DMS153 (cell line): ENCODE measurements around the gene MVB12B.

Experiments
- DNase-seq: peaks from one replicate; lab custom pipeline; 2025; lab: John Stamatoyannopoulos, UW

The MVB12B gene

DNA sequence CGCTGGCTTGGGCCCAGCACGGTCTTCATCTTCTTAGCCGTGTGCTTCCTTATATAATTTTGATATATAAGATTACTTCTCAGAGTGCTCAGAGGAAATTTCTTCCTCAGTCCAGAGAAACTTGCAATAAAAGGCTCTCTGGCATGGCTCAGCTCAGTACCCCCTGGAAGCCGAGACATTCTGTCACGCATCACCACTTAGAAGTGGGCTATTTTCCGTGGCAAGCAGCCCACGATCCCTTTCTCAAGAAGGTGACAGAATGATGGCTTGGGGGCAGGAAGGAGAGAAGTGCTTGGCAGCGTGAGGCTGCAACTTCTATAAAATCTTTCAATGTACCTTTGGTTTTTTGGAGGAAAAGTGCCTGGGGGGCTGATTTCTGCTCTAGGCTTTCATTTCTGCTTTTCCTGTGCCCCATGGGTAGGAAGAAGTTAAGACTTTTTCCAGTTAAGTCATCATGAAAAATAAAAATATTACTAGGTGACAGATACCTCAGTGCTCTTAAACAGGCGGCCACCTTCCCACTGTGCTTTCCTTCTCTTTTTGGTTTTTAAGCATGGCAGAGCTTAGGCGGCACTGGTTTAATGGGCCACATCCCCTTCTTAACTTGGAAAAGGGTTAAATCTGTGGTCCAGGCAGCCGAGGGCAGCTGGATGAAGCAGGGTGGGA is 104.6 kb downstream of the MVB12B start:
- DNase-seq = no peak

DNA sequence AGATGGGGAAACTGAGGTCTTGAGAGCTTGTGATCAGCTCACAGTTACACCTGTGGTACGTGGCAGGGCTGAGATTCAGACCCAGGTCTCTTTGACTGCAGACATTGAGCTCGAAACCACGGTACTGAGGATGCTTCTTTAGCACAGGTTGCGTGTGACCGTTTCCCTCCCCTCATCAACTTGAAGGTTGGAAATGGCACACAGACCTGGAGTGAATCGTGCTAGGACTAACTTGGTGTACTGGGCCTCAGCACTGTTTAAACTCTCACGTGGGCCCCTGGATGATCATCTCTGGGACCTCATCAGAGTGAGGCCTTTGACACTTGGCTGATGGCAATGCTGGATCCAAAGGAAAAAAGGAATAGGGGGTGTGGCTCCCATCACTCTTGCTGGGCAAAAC is 106.0 kb downstream of the MVB12B start:
- DNase-seq = no peak

DNA sequence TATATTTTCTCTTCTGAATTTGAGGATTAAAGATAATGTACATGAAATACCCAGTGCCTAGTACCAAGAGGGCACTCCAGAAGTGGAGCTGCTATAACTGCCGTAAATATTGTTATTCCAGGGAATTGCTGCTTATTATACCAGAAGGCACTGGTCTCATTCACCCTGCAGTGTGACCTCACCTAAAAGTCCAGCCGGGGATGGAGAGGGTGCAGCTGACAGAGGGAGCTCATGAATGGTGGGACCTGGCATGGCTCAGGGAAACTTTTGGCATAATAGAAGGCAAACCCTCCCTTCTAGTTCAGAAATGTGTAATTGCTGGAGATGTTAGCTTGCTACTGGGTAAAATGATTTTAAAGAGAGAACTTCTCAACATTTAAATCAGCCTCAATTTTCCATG is 108.5 kb downstream of the MVB12B start:
- no peak for DNase-seq

DNA sequence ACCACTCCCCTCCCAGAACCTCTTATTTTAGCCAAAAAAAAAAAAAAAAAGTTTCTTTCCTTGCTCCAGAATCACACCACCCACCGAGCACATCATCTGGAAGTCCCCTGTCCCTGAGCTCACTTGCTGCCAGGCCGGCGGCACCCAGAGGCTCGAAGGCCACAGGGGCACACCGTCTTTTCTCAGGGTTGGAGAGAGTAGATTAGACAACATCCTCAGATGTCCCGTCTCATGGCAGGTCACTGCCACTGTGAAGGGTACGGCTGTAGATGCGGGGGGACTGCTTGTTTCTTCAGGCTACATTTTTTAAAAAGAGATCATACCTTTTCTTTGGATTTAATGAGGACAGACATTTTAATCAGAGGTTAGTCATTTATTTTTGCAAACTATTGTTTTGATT is 109.0 kb downstream of the MVB12B start:
- DNase-seq = no peak

DNA sequence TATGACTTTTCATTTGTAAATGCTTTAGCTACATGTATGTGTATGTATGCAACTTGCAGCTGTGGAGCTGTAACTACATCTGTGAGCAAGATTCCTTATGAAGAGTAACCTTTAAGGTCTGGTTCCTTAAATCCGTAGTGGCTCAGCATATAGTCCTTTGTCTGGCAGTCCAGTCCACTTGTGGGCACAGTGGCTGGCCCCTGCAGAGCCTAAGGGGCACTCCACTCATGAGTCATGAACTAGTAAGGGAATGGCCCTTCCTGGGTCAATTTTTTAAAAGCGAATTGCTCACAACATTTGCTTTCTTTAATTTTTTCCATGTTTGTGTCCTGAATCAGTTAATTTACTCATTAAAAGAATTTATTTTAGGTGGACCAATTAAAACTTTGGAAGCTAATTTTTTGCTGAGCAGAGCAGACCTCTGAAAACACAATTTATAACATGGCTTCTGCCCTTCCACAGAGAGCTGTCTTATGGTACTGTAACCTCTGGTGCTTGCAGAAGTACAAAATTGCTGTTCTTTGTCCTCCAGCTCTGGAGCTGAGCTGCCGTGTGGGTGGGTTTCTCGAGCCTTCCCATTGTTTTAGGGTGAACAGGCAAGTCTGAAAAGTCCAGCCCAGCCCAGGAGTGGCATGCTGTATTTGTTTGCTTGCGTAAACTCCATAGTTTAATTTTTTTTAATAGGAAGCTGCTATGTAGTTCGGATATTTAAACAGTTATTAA is 110.1 kb downstream of the MVB12B start:
- no peak for DNase-seq

DNA sequence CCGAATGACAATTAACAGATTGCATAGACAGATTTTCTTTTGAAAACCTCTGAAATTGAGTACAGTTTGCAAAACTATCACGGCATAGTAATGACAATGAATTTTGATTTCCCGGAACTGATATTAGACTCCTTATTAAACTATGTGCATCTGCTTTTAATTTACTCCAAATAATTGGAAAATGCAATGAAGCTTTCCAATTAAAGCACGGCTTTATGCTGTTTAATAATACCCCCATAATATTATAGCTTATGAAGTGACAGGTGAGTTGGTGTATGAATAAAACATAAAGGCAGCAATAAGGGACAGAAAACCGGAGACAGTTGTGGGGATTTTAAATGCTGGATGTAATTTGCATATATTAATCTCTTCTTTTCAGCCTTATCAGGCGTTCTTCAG is 110.6 kb downstream of the MVB12B start:
- DNase-seq = no peak

DNA sequence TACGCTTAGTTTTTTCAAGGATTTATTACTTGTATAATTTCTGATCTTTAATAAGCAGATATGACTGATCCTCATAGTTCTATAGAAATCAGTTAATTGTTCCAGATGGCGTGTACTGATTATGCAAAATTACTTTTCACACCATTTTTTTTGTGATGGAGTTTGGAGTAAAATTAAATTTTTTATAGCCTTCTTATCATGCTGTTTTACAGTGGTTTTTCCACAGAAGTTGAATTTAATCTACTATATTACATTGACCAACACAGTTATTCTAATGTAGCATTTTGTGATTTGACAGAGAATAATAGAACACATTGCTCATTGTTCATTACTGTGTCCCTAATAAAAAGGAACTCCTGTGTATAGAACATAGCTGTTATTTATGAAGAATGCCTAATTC is 111.1 kb downstream of the MVB12B start:
- DNase-seq = no peak

DNA sequence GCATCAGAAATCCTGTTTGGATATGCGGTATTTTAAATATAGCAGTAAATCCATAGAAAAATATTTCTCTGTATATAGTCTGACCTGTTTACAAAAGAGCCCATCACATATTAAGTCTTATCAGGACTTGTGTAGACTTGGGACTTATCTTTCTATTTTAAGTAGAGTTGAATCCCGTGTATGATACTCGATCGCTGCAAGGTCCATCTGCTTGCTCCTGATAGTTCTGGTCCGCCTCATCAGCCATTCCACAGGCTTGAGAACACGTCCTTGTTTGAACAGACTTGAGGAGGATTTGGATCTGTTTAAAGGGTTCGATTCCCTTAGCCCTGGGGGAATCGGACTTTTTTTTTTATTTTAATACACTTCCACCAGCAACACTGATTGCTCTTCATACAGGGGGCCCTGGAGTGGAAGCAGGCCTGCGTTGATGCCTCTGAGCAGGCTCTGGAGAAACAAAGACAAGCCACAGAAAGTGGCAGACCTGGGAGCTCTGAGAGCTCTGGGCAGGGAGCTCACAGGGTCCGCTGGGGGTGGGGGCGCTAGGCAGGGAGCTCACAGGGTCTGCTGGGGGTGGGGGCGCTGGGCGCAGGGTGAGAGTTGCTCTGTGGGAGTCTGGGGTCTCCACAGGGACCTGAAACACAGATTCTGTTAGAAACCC is 112.2 kb downstream of the MVB12B start:
- DNase-seq = no peak

DNA sequence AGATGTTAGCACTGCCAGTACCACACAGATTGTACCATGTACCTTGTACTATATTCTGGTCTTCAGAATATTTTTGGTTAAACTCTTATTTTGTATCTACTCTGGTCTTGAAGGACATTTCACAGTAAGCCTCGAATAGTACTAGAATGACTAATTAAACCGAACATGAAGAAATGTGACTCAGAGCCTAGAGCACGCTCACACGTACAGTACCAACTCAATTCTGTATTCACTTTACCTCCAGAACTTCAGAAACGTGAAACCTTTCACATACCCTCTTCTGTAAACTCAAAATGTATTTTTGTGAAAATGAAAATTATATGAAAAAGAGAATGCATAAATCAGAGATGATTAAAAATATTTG is 112.8 kb downstream of the MVB12B start:
- no peak for DNase-seq

DNA sequence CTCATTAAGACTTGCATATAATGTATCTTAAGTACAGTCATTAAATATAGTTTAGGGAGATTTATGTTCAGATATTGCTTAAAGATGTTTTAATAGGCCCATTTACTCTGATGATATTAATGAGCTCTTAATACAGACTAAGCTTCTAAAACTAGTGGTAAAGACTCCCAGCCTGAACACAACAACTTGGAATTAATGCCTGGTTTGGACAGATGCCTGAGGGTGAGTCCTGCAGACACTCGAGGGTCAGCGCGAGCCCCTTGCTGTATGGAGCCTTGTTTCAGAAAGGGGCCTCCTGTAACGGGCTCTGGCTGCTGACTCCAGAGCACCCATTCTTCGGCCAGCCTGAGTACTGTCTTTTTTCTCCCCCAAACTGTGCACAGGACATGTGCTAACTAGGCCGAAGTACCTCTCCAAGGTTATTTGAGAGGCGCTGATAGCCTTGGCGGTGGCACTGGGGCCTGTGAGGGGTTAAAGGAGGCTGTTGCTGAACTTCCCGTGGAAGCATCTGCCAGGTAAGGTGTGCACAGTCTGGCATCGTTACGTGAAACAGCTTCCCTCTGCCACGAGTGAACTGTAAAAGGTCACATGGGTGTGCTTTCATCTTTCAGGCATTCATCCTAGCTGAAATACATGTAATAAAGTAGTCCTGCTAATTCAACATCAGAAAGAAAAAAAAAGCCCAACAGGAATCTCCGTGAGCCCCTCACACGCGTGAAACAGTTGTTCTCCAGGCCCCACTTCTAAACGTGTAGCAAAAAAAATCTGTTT is 113.4 kb downstream of the MVB12B start:
- DNase-seq = no peak

DNA sequence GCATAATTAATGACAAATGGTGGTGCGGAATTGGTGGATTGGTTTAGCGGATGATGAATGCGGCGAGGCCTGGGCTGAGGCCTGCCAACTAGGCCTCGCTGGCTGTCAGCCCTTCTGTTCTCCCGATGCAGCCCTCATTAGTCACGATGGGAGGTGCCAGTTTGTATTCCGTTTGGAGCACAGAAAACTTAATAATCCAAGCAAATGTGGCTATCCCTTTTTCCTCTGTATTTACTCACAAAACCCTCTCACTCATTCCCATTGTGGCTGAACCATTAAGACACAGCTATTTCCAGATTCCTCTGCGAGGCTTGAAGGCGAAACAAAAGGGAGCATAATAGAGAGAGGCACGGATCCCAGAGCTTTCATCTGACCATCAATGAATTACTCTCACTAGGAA is 114.3 kb downstream of the MVB12B start:
- DNase-seq = no peak

DNA sequence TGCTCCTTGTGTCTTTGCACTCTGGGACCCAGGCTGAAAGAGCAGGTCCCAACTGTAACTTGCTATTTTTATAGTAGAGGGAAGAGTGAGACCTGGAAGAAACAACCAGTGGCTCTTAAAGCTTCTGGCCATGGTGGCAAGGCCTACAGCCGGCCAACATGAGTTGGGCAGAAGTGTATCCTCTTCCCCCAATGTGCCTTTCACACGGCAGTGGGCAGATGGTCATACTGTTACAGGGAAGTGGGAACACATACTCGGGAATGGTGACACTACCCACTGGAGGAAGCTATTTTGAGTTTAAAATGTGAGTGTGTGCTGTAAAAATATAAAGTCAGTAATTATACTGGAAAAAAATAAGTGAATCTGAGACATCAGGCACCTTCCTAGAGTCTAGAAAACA is 116.0 kb downstream of the MVB12B start:
- DNase-seq = no peak

DNA sequence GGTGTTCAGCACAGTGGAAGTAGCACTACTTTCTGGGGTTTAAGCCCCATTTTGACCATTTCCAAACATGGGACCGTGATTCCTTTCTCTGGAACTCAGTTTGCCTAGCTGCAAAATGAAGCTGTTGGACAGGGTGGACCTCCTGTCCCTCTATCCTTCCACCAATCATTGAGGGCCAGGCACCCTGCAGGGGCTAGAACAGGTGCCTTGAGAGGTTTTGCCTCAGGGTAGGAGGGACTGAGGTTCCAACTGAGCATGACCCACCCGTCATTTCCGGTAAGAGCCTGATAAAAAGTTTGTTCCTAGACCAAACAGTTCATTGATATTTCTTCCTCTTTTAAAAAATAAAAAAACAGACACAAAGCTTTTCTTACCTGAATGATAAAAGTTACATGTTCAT is 116.5 kb downstream of the MVB12B start:
- DNase-seq = no peak

DNA sequence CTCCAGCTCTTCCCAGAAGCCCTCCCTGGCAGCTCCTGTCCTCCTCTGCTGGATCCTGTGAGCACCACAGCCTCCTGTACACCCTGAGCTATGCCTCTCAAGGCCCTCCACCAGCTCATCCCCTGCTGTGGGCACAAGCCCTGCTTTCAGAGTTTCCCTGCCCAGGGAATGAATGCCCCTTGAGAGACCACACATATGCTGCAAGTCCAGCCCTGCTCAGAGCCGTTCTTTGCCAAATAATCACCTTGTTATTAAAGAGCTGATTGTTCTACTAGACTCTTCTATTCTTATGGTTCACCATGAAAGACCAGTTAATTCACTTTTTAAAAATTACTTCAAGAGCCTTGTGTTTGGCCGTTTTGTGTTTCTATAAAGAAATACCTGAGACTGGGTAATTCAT is 121.5 kb downstream of the MVB12B start:
- DNase-seq = no peak

DNA sequence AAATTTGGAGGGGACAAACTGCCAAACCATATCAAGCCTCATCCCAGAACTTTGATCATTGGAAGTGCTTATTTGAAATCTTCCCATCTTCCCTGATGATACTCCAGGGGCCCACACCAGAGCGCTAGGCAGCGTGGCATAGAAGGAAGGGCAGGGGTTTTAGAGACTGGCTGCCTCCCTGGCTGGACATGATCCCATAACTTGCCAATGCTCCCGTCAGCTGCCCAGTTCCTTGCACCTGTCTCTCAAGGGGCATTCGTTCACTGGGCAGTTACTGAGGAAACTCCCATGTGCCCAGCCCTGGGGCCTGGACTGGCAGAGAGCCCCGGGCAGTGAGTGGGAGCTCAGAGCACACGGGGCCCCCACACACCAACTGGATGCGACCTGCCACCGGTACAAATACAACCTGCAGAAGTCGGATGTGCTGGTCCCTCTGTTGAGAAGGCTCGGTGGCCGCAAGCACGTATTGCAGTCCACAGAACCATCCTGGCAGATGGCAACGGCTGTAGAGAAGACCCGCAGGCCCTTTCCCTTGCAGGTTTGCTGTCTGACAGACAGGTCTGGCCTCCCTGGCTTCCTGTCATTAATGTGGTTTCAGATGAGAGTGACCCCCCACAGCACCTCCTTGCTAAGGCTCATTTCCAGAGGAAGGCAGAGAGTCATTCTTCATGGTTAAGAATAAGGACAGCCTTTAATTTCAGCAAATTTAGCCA is 122.4 kb downstream of the MVB12B start:
- DNase-seq = no peak

DNA sequence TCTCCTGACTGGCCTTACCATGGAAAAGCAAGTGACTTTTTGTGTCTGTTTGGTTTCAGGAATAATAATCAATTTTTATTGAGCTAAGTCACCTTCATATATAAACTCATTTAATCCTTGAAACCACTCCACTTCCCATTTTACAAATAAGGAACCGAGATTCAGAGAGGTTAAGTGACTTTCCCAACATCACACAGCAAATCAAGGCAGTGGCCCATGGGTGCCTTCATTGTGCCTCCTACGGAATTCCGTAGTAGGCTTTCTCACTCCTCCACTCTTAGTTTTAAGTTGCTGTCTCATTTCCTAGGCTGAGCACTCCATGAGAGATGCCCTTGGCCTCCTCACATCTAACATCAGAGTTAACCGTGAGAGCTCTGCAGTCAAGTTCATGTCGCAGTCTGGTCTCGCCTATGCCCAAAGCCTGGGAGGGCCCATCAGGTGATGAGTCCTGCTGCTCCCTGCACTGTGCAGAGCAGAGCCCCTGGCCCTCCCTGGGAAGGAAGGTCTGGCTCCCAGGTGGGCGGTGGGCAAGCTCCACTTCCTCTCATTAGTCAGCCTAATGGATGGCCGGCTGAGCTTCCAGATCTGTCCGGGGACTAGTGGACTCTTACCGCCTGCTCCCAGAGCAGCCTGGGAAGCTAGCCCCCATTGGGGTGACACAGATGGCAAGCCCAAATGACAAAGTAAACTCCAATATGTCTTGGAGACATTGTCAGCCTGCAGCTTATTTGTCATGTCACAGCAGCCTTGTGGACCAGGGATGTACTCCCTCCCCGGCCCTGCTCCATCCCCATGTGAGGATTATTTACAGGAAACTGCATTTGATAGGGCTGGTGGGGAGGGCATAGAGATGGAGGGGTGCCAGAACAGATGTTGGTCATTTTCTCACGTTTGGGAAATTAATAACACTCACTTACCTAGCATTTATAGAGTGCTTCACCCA is 123.4 kb downstream of the MVB12B start:
- no peak for DNase-seq

DNA sequence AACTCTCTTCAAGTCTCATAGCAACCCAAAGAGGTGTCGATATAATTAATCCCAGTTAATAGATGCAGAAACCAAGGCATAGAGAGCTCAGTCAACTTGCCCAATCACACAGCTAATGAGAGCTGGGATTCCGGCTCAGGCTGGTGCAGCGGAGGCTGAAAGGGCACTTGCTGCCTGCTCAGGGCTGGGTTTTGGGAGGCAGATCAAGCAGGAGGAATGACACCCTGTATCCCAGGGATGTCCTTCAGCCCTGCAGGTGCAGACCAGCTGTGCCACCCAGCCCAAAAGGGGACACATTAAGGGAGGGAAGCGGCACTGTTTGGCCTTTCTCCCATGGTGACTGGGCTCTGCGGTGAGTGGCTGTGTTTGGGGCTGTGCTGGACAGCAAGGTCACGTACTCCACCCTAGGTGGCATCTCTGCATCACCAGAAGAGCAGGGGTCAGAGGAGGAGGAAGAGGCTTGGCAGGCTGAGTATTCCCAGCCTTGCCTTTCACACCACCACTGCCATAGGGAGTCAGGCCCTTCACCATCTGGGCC is 124.1 kb downstream of the MVB12B start:
- no peak for DNase-seq

DNA sequence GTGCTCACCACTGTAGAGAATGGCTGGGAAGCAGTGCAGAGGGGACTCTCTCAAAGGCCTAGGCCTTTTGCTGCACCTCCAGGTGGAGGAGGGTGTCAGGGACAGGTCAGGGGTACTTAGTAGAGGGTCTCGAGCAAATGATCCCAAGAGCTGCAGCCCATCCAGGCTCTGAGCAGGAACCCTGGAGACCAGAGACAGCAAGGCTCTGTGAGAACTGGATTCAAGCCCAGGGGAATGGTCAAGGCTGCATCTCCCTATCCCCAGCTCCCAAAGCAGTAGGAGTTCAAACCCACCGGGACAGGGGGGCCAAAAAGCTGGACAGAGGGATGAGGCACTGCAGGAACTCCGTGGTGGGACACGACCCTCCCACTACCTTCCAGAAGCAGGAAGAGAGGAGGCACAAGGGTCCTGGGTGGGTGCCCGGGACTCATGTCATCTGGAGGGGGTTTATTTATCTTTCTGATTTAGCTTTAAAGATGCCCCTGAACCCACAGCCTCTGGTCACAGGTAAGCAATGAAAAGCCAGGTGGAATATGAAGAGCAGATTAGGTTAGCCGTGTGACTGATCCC is 124.8 kb downstream of the MVB12B start:
- no peak for DNase-seq

DNA sequence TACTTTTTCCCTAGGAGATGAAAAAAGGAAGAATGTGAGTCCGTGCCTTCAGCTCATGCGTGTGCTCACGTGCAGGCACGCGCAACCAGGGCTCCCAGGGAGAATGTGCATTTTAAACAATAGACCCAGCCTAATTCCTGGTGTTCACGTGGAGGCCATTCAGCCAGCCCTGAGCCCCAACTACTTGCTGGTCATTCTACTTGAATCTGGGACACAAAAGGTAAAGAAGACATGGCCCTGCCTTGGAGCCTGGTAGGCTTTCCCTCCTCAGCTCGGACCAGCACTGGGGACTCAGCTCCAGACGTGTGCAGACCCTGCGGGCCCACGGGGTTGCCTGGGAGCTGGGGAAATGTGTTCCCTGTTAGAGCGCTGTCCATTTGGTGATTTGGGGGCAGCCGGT is 125.5 kb downstream of the MVB12B start:
- DNase-seq = no peak
